K562 (cell line): ENCODE results near the gene TOR1AIP2. TPM values are rescaled to one million over a fixed set of nuclear protein-coding genes. Genes with fewer than 3 reads are reported as not detected.

Experiments used
- GATAD2A ChIP-seq: fragments of 450-650 bp; IDR thresholded peaks from 2 replicates; pipeline ENCODE4 v1.6.1; 2017
- KHSRP ChIP-seq: fragments of 450-650 bp; IDR thresholded peaks from 2 replicates; pipeline ENCODE4 v1.6.1; 2017
- NCOA2 ChIP-seq, 2 experiments: fragments of 450-650 bp; IDR thresholded peaks; 2 replicates each; pipeline ENCODE4 v1.6.1; 2018; ENCODE audit warnings: mild to moderate bottlenecking in 2 of 2, moderate library complexity in 1 of 2; ENCODE audit not compliant: partially characterized antibody in 2 of 2
- NR3C1 ChIP-seq: sonication (generic); formaldehyde crosslinking; IDR thresholded peaks from 2 replicates; pipeline ENCODE4 v1.8.1; 2022; ENCODE audit warnings: missing genetic modification reagents
- PKNOX1 ChIP-seq: fragments of 450-650 bp; IDR thresholded peaks from 2 replicates; pipeline ENCODE4 v1.6.1; 2016
- PTTG1 ChIP-seq: fragments of 450-650 bp; IDR thresholded peaks from 2 replicates; pipeline ENCODE4 v1.6.1; 2016; ENCODE audit warnings: low read depth, mild to moderate bottlenecking, missing genetic modification characterization, missing compliant biosample characterization
- RBBP5 ChIP-seq: fragments of 200-600 bp; sonication (generic); IDR thresholded peaks from 2 replicates; pipeline ENCODE4 v1.6.1; 2012; ENCODE audit warnings: borderline replicate concordance, mild to moderate bottlenecking, low read length, control low read depth, inconsistent platforms; ENCODE audit not compliant: insufficient read depth, poor library complexity, severe bottlenecking
- RBM22 ChIP-seq: fragments of 200-400 bp; formaldehyde crosslinking; IDR thresholded peaks from 2 replicates; pipeline ENCODE4 v1.6.1; 2018; ENCODE audit warnings: low read length, low read depth; ENCODE audit not compliant: poor library complexity, severe bottlenecking
- SMAD4 ChIP-seq: fragments of 250-450 bp; sonication (Bioruptor Pico); conservative IDR thresholded peaks from 2 replicates; pipeline ENCODE4 v1.8.0; 2021; ENCODE audit warnings: inconsistent platforms, mild to moderate bottlenecking, moderate library complexity
- SOX6 ChIP-seq: fragments of 450-650 bp; IDR thresholded peaks from 2 replicates; pipeline ENCODE4 v1.6.1; 2014; ENCODE audit warnings: mild to moderate bottlenecking
- STAT6 ChIP-seq: sonication (generic); formaldehyde crosslinking; IDR thresholded peaks from 2 replicates; pipeline ENCODE4 v1.8.1; 2023; ENCODE audit warnings: mild to moderate bottlenecking, missing genetic modification reagents
- ZNF121 ChIP-seq: sonication (generic); formaldehyde crosslinking; conservative IDR thresholded peaks from 2 replicates; pipeline ENCODE4 v1.8.0; 2022; ENCODE audit warnings: missing genetic modification reagents
- ZNF174 ChIP-seq: fragments of 250-450 bp; sonication (Bioruptor Pico); IDR thresholded peaks from 2 replicates; pipeline ENCODE4 v1.4.0; 2020; ENCODE audit warnings: mild to moderate bottlenecking
- ZNF740 ChIP-seq, 3 experiments: fragments of 200-800 bp in 1 of 3; sonication (Bioruptor generic) in 1 of 3; sonication (generic) in 1 of 3; formaldehyde crosslinking in 1 of 3; IDR thresholded peaks; 2 replicates each; pipeline versions ENCODE4 v1.6.1 to v1.8.0; 2016 to 2022; ENCODE audit warnings: mild to moderate bottlenecking in 2 of 3, missing compliant biosample characterization in 2 of 3, missing genetic modification characterization in 2 of 3, missing genetic modification reagents in 1 of 3
- polyA plus RNA-seq, 8 experiments: library from polyadenylated mRNA; depleted of rRNA in 4 of 8; stranded (reverse) in 5 of 8; unstranded in 3 of 8; fragments of >200 nt; fragmentation: Nextera tagmentation in 2 of 8; fragmentation: Illumina TruSeq in 1 of 8; extraction: Ambion mirVana in 2 of 8; extraction: Trizol in 1 of 8; gene quantifications; 2 replicates each; pipeline versions ENCODE4 v1.2.1 to v1.2.3, GENCODE V29; 2011 to 2014; ENCODE audit warnings: inconsistent platforms in 1 of 8, missing spikeins in 1 of 8
- total RNA-seq, 7 experiments: library from RNA; depleted of rRNA in 6 of 7; stranded (reverse); fragments of >200 nt in 6 of 7; fragmentation: Illumina TruSeq in 2 of 7; extraction: Trizol in 2 of 7; gene quantifications; 2 replicates each; pipeline versions ENCODE4 v1.2.1 to v1.2.3, GENCODE V29; 2011 to 2021; ENCODE audit warnings: low replicate concordance in 1 of 7
- TF ChIP-seq, protein P1 (sequence below): fragments of 450-650 bp; IDR thresholded peaks from 2 replicates; pipeline ENCODE4 v1.6.1; 2017; ENCODE audit warnings: antibody characterized with exemption
- TF ChIP-seq, protein P2 (sequence below): fragments of 450-650 bp; IDR thresholded peaks from 2 replicates; pipeline ENCODE4 v1.6.1; 2016; ENCODE audit warnings: borderline replicate concordance
- TF ChIP-seq, protein P3 (sequence below): fragments of 200-800 bp; sonication (Bioruptor generic); IDR thresholded peaks from 2 replicates; pipeline ENCODE4 v1.6.1; 2017; ENCODE audit warnings: missing genetic modification characterization, missing compliant biosample characterization

The TOR1AIP2 gene
- total and polyA plus RNA-seq, 9 of the 15 experiments (the other 6 are each of a cell fraction or from before 2014, with no cell fraction given), result 16.7 to 122 (median 41.4) TPM

- TF ChIP-seq PKNOX1, result peak; percentile 76
- TF ChIP-seq RBBP5, result peak; percentile 83
- no peak for TF ChIP-seq NR3C1
- TF ChIP-seq ZNF174 (CRISPR knock-in tag), result no peak
- TF ChIP-seq, protein P1, sequence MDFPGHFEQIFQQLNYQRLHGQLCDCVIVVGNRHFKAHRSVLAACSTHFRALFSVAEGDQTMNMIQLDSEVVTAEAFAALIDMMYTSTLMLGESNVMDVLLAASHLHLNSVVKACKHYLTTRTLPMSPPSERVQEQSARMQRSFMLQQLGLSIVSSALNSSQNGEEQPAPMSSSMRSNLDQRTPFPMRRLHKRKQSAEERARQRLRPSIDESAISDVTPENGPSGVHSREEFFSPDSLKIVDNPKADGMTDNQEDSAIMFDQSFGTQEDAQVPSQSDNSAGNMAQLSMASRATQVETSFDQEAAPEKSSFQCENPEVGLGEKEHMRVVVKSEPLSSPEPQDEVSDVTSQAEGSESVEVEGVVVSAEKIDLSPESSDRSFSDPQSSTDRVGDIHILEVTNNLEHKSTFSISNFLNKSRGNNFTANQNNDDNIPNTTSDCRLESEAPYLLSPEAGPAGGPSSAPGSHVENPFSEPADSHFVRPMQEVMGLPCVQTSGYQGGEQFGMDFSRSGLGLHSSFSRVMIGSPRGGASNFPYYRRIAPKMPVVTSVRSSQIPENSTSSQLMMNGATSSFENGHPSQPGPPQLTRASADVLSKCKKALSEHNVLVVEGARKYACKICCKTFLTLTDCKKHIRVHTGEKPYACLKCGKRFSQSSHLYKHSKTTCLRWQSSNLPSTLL, result no peak
- no peak for TF ChIP-seq GATAD2A
- no peak for TF ChIP-seq KHSRP
- no peak for TF ChIP-seq STAT6 (CRISPR knock-in tag)
- no peak for TF ChIP-seq RBM22
- peak; percentile 26; the same call in 1 of the 2 replicates for TF ChIP-seq SOX6
- no peak for TF ChIP-seq ZNF740 (CRISPR knock-in tag; IDR thresholded peaks at IDR 0.05)
- no peak for TF ChIP-seq ZNF740 (tag; IDR thresholded peaks at IDR 0.05)
- TF ChIP-seq, protein P2, sequence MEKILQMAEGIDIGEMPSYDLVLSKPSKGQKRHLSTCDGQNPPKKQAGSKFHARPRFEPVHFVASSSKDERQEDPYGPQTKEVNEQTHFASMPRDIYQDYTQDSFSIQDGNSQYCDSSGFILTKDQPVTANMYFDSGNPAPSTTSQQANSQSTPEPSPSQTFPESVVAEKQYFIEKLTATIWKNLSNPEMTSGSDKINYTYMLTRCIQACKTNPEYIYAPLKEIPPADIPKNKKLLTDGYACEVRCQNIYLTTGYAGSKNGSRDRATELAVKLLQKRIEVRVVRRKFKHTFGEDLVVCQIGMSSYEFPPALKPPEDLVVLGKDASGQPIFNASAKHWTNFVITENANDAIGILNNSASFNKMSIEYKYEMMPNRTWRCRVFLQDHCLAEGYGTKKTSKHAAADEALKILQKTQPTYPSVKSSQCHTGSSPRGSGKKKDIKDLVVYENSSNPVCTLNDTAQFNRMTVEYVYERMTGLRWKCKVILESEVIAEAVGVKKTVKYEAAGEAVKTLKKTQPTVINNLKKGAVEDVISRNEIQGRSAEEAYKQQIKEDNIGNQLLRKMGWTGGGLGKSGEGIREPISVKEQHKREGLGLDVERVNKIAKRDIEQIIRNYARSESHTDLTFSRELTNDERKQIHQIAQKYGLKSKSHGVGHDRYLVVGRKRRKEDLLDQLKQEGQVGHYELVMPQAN, result no peak
- no peak for TF ChIP-seq ZNF121 (CRISPR knock-in tag)
- TF ChIP-seq PTTG1, result no peak
- no peak for TF ChIP-seq NCOA2 (IDR thresholded peaks at IDR 0.05; ENCODE audit: partially characterized antibody in 2 of 2)
- TF ChIP-seq, protein P3, sequence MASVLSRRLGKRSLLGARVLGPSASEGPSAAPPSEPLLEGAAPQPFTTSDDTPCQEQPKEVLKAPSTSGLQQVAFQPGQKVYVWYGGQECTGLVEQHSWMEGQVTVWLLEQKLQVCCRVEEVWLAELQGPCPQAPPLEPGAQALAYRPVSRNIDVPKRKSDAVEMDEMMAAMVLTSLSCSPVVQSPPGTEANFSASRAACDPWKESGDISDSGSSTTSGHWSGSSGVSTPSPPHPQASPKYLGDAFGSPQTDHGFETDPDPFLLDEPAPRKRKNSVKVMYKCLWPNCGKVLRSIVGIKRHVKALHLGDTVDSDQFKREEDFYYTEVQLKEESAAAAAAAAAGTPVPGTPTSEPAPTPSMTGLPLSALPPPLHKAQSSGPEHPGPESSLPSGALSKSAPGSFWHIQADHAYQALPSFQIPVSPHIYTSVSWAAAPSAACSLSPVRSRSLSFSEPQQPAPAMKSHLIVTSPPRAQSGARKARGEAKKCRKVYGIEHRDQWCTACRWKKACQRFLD (CRISPR knock-in tag), result no peak
- TF ChIP-seq SMAD4, result no peak
Observed at GRCh38 chr1:179877586-179878265, at the start of gene TOR1AIP2 (continued).
